ENCODE measurements around the gene ZNF804B.

The ZNF804B gene

DNA sequence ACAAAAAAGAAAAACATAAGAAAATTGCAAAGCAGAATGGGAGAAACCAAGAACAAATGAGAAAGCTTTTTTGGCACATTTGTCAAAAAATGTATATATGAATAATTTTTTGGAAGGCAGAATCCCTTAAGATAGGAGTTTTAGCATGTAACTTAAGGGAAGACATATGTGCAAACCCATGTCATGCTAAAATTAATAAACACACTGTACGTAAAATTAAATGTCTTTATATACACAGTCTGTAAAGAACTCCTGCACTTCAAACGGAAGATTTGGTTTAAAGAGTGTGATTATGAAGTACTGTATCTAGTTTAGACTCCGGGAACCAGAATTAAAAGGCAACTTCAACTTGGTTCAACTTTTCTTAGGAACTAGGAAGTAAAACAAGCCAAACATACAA, 405.9 kb downstream of the ZNF804B start:
- TF ChIP-seq, protein P1, sequence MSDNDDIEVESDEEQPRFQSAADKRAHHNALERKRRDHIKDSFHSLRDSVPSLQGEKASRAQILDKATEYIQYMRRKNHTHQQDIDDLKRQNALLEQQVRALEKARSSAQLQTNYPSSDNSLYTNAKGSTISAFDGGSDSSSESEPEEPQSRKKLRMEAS (IDR thresholded peaks at IDR 0.05; ENCODE audit: low read depth, low read length), result no peak
- no peak for TF ChIP-seq MYC (IDR thresholded peaks at IDR 0.05; ENCODE audit: low read depth, low read length)
- TF ChIP-seq, protein P2, sequence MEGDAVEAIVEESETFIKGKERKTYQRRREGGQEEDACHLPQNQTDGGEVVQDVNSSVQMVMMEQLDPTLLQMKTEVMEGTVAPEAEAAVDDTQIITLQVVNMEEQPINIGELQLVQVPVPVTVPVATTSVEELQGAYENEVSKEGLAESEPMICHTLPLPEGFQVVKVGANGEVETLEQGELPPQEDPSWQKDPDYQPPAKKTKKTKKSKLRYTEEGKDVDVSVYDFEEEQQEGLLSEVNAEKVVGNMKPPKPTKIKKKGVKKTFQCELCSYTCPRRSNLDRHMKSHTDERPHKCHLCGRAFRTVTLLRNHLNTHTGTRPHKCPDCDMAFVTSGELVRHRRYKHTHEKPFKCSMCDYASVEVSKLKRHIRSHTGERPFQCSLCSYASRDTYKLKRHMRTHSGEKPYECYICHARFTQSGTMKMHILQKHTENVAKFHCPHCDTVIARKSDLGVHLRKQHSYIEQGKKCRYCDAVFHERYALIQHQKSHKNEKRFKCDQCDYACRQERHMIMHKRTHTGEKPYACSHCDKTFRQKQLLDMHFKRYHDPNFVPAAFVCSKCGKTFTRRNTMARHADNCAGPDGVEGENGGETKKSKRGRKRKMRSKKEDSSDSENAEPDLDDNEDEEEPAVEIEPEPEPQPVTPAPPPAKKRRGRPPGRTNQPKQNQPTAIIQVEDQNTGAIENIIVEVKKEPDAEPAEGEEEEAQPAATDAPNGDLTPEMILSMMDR (IDR thresholded peaks at IDR 0.05; ENCODE audit: low read depth, low read length), result no peak
- DNase-seq (ENCODE audit: low read depth), result no peak
- H3K4me3 ChIP-seq (ENCODE audit: low read depth, low read length), result no peak overlapping the region

DNA sequence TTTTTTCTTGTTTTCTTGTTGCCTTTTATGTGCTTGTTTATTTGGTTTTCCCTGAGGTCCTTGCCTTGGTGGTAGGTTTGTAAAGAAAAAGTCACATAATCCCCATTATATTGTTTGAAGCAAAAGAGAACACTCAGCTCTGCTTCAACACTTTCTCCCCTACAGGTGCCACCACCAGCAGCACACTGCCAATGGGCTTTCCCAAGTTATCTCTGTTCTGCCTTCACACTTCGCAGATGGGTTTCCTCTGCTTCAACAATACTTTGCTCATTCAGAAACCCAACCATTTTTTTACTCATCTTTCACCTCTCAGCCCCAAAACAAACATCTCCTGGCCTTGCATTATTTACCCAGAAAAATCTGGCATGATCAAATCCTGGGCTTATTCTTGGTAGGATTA, 411.1 kb downstream of the ZNF804B start:
- H3K4me3 ChIP-seq (ENCODE audit: low read depth, low read length), result no peak overlapping the region
- DNase-seq (ENCODE audit: low read depth), result no peak
- TF ChIP-seq, protein P1 (IDR thresholded peaks at IDR 0.05; ENCODE audit: low read depth, low read length), result no peak
- TF ChIP-seq, protein P2 (IDR thresholded peaks at IDR 0.05; ENCODE audit: low read depth, low read length), result no peak
- TF ChIP-seq MYC (IDR thresholded peaks at IDR 0.05; ENCODE audit: low read depth, low read length), result no peak
- TF ChIP-seq POLR2A (IDR thresholded peaks at IDR 0.05; ENCODE audit: extremely low read depth, insufficient read length), result no peak

DNA sequence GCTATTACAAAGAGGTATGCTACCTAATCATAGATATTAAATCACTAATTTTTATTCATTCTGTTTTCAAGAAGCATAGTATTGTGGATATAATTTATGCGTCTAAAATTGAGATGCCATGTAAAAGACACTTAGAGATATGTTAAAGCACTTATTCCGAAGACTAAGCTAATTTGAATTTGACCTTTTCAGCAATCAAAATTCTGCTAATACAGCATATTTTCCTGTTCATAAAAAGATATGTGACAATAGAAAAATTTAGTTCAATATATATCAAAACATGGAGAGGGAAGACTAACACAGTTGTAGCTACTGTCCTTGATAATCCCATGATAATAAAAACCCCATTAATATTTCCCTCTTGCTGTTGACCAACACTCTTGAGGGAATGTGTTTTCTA, 422.6 kb downstream of the ZNF804B start:
- TF ChIP-seq, protein P2 (IDR thresholded peaks at IDR 0.05; ENCODE audit: low read depth, low read length), result no peak
- no peak for TF ChIP-seq POLR2A (IDR thresholded peaks at IDR 0.05; ENCODE audit: extremely low read depth, insufficient read length)
- TF ChIP-seq MYC (IDR thresholded peaks at IDR 0.05; ENCODE audit: low read depth, low read length), result no peak
- TF ChIP-seq, protein P1 (IDR thresholded peaks at IDR 0.05; ENCODE audit: low read depth, low read length), result no peak
- no peak for DNase-seq (ENCODE audit: low read depth)
- no peak overlapping the region for H3K4me3 ChIP-seq (ENCODE audit: low read depth, low read length)

DNA sequence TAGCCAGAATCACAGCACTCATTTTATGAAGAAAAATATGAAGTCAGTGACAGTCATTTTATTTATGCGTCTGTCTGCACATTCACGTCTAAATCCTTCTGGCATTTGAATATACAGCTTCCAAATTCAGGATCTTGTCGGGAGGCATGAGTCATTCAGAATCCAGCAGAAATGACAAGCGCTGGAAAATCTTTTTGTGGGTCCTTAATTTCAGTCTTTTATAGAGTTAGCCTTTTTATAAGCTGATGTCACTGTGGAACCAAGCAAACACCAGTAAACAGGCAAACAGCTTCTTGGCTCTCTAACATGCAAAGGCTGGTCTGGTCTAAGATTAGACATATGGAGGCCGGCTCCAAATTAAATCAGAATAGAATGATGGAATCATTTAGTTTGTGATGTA, 424.2 kb downstream of the ZNF804B start:
- no peak overlapping the region for H3K4me3 ChIP-seq (ENCODE audit: low read depth, low read length)
- TF ChIP-seq, protein P1 (IDR thresholded peaks at IDR 0.05; ENCODE audit: low read depth, low read length), result no peak
- TF ChIP-seq, protein P2 (IDR thresholded peaks at IDR 0.05; ENCODE audit: low read depth, low read length), result no peak
- no peak for TF ChIP-seq MYC (IDR thresholded peaks at IDR 0.05; ENCODE audit: low read depth, low read length)
- no peak for TF ChIP-seq POLR2A (IDR thresholded peaks at IDR 0.05; ENCODE audit: extremely low read depth, insufficient read length)
- no peak for DNase-seq (ENCODE audit: low read depth)

DNA sequence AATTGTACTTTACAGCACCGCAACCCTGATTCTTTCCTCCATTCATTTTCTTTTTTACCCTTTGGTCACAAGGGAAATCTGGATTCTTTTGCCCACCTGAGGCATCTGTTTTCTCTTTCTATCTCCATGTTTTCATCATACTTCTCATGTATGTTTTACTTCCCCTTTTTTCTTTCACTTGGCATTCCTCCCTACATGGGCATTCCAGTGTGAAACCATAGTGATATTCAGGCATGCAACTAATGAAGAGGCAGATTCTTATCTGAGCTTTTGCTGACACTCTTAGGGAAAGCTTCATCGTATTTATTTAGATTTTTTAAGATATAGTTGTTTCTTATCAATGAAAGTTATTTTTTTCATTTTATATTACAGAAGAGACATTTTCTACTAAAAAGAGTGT, 441.3 kb downstream of the ZNF804B start:
- H3K4me3 ChIP-seq (ENCODE audit: low read depth, low read length), result no peak overlapping the region
- no peak for DNase-seq (ENCODE audit: low read depth)
- TF ChIP-seq, protein P1 (IDR thresholded peaks at IDR 0.05; ENCODE audit: low read depth, low read length), result no peak
- no peak for TF ChIP-seq POLR2A (IDR thresholded peaks at IDR 0.05; ENCODE audit: extremely low read depth, insufficient read length)
- TF ChIP-seq, protein P2 (IDR thresholded peaks at IDR 0.05; ENCODE audit: low read depth, low read length), result no peak
- no peak for TF ChIP-seq MYC (IDR thresholded peaks at IDR 0.05; ENCODE audit: low read depth, low read length)
